Breast epithelium (tissue), 3 donors: ENCODE results near the gene ST6GALNAC3.

Experiments
- POLR2A ChIP-seq: fragments of 450-650 bp; IDR thresholded peaks from one replicate; pipeline ENCODE4 v1.6.1; 2016; ENCODE audit warnings: antibody characterized with exemption, mild to moderate bottlenecking, moderate library complexity
- TF ChIP-seq, protein P1 (sequence below), 3 donors: fragments of 450-650 bp; IDR thresholded peaks; one replicate each; pipeline ENCODE4 v1.5.1; 2016 to 2017; ENCODE audit warnings: antibody characterized with exemption in 3 of 3, mild to moderate bottlenecking in 3 of 3, moderate library complexity in 3 of 3

DNA sequence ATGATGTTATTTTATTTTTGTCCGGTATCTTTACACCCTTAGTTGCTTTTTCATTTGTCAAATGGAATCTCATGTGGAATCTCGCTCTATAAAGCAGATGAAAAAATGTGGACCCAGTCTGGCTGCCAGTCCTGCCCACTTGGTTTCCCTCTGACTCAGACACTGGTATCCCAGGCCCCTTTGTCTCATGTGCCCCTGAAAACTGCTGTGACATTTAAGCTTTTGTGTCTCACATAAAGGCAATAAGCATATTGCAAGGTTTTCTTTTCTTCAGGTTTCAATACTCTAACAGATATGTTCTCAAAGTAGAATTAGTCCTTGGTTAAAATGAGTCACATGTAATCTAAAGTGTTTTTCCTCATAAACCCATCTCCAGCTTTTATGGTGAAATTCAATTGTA is 183.3 kb downstream of the ST6GALNAC3 start:
- TF ChIP-seq, protein P1, sequence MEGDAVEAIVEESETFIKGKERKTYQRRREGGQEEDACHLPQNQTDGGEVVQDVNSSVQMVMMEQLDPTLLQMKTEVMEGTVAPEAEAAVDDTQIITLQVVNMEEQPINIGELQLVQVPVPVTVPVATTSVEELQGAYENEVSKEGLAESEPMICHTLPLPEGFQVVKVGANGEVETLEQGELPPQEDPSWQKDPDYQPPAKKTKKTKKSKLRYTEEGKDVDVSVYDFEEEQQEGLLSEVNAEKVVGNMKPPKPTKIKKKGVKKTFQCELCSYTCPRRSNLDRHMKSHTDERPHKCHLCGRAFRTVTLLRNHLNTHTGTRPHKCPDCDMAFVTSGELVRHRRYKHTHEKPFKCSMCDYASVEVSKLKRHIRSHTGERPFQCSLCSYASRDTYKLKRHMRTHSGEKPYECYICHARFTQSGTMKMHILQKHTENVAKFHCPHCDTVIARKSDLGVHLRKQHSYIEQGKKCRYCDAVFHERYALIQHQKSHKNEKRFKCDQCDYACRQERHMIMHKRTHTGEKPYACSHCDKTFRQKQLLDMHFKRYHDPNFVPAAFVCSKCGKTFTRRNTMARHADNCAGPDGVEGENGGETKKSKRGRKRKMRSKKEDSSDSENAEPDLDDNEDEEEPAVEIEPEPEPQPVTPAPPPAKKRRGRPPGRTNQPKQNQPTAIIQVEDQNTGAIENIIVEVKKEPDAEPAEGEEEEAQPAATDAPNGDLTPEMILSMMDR (IDR thresholded peaks at IDR 0.05), result no peak
- no peak for TF ChIP-seq POLR2A
